Loucy (cell line): ENCODE data around the gene ZNF800.

Experiments used
- H2AFZ ChIP-seq: fragments of 200-600 bp; sonication (generic); 2 replicates; pipeline ENCODE4 v1.6.0; 2016; ENCODE audit warnings: antibody characterized with exemption, mild to moderate bottlenecking, low read length, moderate library complexity
- H3F3A ChIP-seq: fragments of 200-600 bp; 2 replicates; pipeline ENCODE4 v1.6.0; 2016; ENCODE audit warnings: antibody characterized with exemption, low read depth, mild to moderate bottlenecking
- H3K27me3 ChIP-seq: fragments of 200-600 bp; sonication (generic); 2 replicates; pipeline ENCODE4 v1.6.1; 2014; ENCODE audit warnings: low read length, mild to moderate bottlenecking; ENCODE audit not compliant: insufficient read depth, poor library complexity, severe bottlenecking
- H3K36me3 ChIP-seq: fragments of 200-600 bp; sonication (generic); 2 replicates; pipeline ENCODE4 v1.6.1; 2016; ENCODE audit warnings: low read length; ENCODE audit not compliant: insufficient read depth
- H3K4me1 ChIP-seq: fragments of 200-600 bp; sonication (generic); 2 replicates; pipeline ENCODE4 v1.5.1; 2014; ENCODE audit warnings: low read length, mild to moderate bottlenecking; ENCODE audit not compliant: insufficient read depth, poor library complexity, severe bottlenecking
- H3K4me2 ChIP-seq: fragments of 200-600 bp; sonication (generic); 2 replicates; pipeline ENCODE4 v1.6.0; 2014; ENCODE audit warnings: antibody characterized with exemption, low read length, low read depth, mild to moderate bottlenecking; ENCODE audit not compliant: poor library complexity, severe bottlenecking
- H3K4me3 ChIP-seq: fragments of 200-600 bp; sonication (generic); 2 replicates; pipeline ENCODE4 v1.5.1; 2014; ENCODE audit warnings: low read length, mild to moderate bottlenecking, mixed read lengths; ENCODE audit not compliant: poor library complexity, severe bottlenecking
- H3K79me2 ChIP-seq: fragments of 200-600 bp; sonication (generic); 2 replicates; pipeline ENCODE4 v1.6.1; 2014; ENCODE audit warnings: low read length; ENCODE audit not compliant: insufficient read depth
- H3K9ac ChIP-seq: fragments of 200-600 bp; sonication (generic); 2 replicates; pipeline ENCODE4 v1.6.0; 2014; ENCODE audit warnings: mild to moderate bottlenecking, low read depth, low read length, moderate library complexity; ENCODE audit not compliant: poor library complexity, severe bottlenecking
- H3K9me2 ChIP-seq: fragments of 200-600 bp; sonication (generic); replicated peaks from 2 replicates; pipeline ENCODE4 v1.6.1; 2016; ENCODE audit warnings: low read depth, low read length, mixed read lengths
- H3K9me3 ChIP-seq: fragments of 200-600 bp; sonication (generic); 2 replicates; pipeline ENCODE4 v1.6.1; 2014; ENCODE audit warnings: mild to moderate bottlenecking, antibody characterized with exemption, low read length, low read depth; ENCODE audit not compliant: insufficient read depth
- H4K20me1 ChIP-seq: fragments of 200-600 bp; sonication (generic); 2 replicates; pipeline ENCODE4 v1.6.0; 2014; ENCODE audit warnings: antibody characterized with exemption, low read length, mild to moderate bottlenecking; ENCODE audit not compliant: insufficient read depth, poor library complexity, severe bottlenecking
- CTCF ChIP-seq: fragments of 200-600 bp; sonication (generic); conservative IDR thresholded peaks from 2 replicates; pipeline ENCODE4 v1.5.1; 2014; ENCODE audit warnings: mild to moderate bottlenecking, antibody characterized with exemption, low read length
- EZH2phosphoT487 ChIP-seq: fragments of 200-600 bp; IDR thresholded peaks from 2 replicates; pipeline ENCODE4 v1.6.1; 2018; ENCODE audit warnings: antibody characterized with exemption, mild to moderate bottlenecking, moderate library complexity, borderline replicate concordance

The ZNF800 gene

GRCh38 chr7:127418459-127418858 is 26.0 kb upstream of the ZNF800 start:
- Histone ChIP-seq H3K9ac (no peak overlapping the region), H3K27me3 (no peaks in the 10 kb centered on the region), H2AFZ (no peak overlapping the region), H3K9me2 (no peaks in the 10 kb centered on the region), H3F3A (no peaks in the 10 kb centered on the region), H4K20me1 (no peaks in the 10 kb centered on the region), H3K36me3 (no peaks in the 10 kb centered on the region), H3K79me2 (no peaks in the 10 kb centered on the region), H3K9me3 (no peaks in the 10 kb centered on the region), H3K4me3 (no peak overlapping the region), H3K4me2 (no peak overlapping the region), H3K4me1 (peaks cover 4% of the 10 kb centered on the region)
- TF ChIP-seq EZH2phosphoT487 (no peak), CTCF (no peak)

GRCh38 chr7:127417346-127417745 is 24.8 kb upstream of the ZNF800 start:
- Histone ChIP-seq H3K36me3 (no peaks in the 10 kb centered on the region), H3F3A (no peaks in the 10 kb centered on the region), H3K4me3 (no peak overlapping the region), H3K9me2 (no peaks in the 10 kb centered on the region), H3K9ac (no peak overlapping the region), H4K20me1 (no peaks in the 10 kb centered on the region), H3K79me2 (no peaks in the 10 kb centered on the region), H3K9me3 (no peaks in the 10 kb centered on the region), H3K27me3 (no peaks in the 10 kb centered on the region), H2AFZ (no peak overlapping the region), H3K4me1 (peaks cover 4% of the 10 kb centered on the region), H3K4me2 (no peak overlapping the region)
- TF ChIP-seq CTCF (no peak), EZH2phosphoT487 (no peak)

- Histone ChIP-seq H3K27me3 (no peaks in the 10 kb centered on the region), H4K20me1 (no peaks in the 10 kb centered on the region), H3F3A (no peaks in the 10 kb centered on the region), H3K79me2 (no peaks in the 10 kb centered on the region), H3K4me1 (peaks cover 4% of the 10 kb centered on the region), H3K9me2 (no peaks in the 10 kb centered on the region), H3K9me3 (no peaks in the 10 kb centered on the region), H3K9ac (no peak overlapping the region), H3K4me3 (no peak overlapping the region), H2AFZ (no peak overlapping the region), H3K4me2 (no peak overlapping the region), H3K36me3 (no peaks in the 10 kb centered on the region)
- TF ChIP-seq EZH2phosphoT487 (no peak), CTCF (no peak)
These were observed 22.7 kb upstream of the ZNF800 start for GRCh38 chr7:127415060-127415742.
